Measurements from ENCODE around the gene TBC1D5.

GRCh38 chr3:17770682-17771081, 28.3 kb upstream of the TBC1D5 start:
- TF ChIP-seq CTCF (conservative IDR thresholded peaks at IDR 0.05; ENCODE audit: low read depth, low read length) (no peak), POLR2A (IDR thresholded peaks at IDR 0.05; ENCODE audit: low read depth, low read length) (no peak), SMC3 (IDR thresholded peaks at IDR 0.05; ENCODE audit: low read depth, low read length) (no peak), RFX5 (IDR thresholded peaks at IDR 0.05; ENCODE audit: low read depth, low read length) (no peak), CHD1 (IDR thresholded peaks at IDR 0.05; ENCODE audit: low read depth, low read length) (no peak), CEBPB (IDR thresholded peaks at IDR 0.05; ENCODE audit: low read depth, low read length) (no peak), MXI1 (IDR thresholded peaks at IDR 0.05; ENCODE audit: borderline replicate concordance, low read depth, low read length) (no peak)

Measured in IMR-90 (cell line).